OCI-M2 (cell line): ENCODE results near the gene DNAAF8.
"Not testable (repeated sequence)": the region's sequence is repeated elsewhere in the genome, so short reads cannot be mapped to it uniquely, and the experiment has no call there.

Experiments
- DNase-seq: peaks from one replicate; lab custom pipeline; 2025; ENCODE audit not compliant: unreplicated experiment; lab: John Stamatoyannopoulos, UW

The DNAAF8 gene

DNA sequence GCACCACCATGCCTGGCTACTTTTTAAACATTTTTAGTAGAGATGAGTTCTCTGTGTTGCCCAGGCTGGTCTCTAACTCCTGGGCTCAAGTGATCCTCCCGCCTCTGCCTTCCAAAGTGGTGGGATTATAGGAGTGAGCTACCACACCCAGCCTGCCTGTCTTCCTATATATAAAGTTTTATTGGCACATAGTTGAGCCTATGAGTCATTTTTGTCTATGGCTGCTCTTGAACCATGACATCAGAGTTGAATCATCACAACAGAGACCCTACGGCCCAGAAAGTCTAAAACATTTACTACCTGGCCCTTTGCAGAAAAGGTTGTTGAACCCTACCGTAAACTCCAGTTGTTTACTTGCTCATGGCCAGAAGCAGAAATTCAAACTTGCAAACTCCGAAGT lies 45.9 kb downstream of the DNAAF8 start:
- no peak for DNase-seq

- no peak for DNase-seq
Measured at GRCh38 chr16:4783251-4783950, 49.1 kb downstream of the DNAAF8 start.

- DNase-seq = no peak
Measured at GRCh38 chr16:4783951-4784336, 49.6 kb downstream of the DNAAF8 start.

- DNase-seq = not testable (repeated sequence)
Measured at GRCh38 chr16:4784444-4784987, 50.2 kb downstream of the DNAAF8 start.

DNA sequence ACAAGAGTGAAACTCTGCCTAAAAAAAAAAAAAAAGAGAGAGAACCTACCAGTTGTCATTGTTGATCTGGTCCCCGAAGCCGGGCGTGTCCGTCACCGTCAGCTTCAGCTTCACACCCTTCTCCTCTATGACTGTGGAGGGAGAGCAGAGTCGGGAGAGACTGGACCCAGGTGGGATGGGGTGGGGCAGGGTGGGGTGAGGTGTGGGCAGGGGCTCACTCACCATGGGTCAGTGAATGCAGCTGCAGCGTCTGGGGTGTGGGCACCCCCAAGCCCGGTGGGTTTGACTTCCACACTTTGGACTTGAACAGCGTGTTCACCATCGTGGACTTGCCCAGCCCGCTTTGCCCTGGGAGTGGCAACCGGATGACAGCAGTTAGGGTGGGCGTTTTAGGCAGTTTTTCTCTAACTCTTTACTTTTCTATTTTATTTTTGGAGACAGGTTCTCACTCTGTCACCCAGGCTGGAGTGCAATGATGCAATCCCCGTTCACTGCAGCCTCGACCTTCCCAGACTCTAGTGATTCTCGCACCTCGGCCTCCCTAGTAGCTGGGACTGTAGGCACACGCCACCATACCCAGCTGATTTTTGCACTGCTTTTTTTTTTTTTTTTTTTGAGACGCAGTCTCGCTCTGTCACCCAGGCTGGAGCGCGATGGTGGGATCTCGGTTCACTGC lies 51.6 kb downstream of the DNAAF8 start:
- no peak for DNase-seq

DNA sequence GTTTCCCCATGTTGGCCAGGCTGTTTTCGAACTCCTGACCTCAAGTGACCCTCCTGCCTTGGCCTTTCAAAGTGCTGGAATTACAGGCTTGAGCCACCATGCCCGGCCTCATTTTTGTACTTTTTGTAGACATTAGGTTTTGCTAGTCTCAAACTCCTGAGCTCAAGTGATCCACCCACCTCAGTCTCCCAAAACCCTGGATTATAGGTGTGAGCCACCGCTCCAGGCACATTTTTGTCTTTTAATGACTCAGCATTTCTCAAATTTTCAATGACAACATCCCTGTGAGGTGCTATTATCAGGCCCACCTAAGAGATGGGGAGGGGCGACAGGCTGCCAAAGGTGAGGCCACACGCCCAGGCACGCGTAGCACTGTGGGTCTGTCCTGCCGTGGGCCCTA lies 52.7 kb downstream of the DNAAF8 start:
- no peak for DNase-seq

GRCh38 chr16:4787627-4788482 lies 53.5 kb downstream of the DNAAF8 start, which contains the start of gene SEPTIN12:
TSS of gene SEPTIN12 (minus strand) at chr16:4788345. CDS start at chr16:4787645, 700 bp downstream.
- no peak for DNase-seq

DNA sequence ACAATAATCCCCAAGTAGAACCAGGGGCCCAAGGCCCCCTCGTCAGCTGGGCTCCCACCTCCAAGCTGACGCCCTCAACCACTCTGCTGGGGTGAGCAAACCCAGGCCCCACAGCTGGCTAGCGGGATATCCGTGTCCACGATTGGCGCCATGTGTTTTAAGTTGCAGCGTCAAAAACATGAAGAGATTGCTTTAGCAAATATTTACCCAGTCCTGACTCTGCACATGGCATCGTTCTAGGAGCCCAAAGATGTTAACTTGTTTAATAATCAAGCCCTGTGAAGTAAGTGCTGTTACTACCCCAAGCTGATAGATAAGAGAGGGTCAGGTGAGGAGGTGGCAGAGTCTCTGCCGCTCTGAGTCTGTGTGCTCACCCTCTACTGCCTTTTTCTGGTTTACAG lies 54.2 kb downstream of the DNAAF8 start:
- DNase-seq = no peak

GRCh38 chr16:4788910-4789309 lies 54.6 kb downstream of the DNAAF8 start:
- no peak for DNase-seq

DNA sequence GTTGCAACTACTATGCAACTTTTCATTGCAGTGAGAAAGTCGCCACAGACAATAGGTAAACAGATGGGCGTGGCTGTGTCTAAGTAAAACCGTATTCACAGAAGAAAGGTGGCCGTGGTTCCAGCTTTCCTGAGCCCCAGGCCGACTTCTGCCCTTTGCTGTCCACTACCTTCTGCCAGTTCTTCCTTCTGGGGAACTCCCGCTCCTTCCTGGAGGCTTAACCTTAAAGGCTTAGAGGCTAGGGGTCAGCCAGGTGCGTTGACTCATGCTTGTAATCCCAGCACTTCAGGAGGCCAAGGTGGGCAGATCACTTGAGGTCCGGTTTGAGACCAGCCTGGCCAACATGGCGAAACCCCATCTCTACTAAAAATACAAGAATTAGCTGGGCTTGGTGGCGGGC lies 55.9 kb downstream of the DNAAF8 start:
- no peak for DNase-seq

- DNase-seq = no peak
Measured at GRCh38 chr16:4790871-4791270, 56.5 kb downstream of the DNAAF8 start.

DNA sequence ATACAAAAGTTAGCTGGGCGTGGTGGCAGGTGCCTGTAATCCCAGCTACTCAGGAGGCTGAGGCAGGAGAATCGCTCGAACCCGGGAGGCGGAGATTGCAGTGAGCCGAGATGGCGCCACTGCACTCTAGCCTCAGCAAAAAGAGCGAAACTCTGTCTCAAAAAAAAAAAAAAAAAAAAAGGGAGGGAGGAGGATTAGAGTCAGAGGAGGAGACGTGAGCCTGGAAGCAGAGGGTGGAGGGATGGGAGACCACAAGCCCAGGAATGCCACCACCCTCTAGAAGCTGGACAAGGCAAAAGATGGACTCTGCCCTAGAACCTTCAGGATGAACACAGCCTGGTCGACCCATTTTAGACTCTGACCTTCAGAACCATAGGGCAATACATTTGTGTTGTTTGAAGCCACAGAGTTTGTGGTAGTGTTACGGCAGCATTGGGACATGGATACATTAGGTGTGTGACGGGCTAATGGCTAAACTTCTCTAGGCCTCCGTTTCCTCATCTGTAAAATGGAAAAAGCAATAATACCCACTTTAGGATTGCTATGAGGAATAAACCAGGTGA lies 58.7 kb downstream of the DNAAF8 start:
- DNase-seq = no peak

DNA sequence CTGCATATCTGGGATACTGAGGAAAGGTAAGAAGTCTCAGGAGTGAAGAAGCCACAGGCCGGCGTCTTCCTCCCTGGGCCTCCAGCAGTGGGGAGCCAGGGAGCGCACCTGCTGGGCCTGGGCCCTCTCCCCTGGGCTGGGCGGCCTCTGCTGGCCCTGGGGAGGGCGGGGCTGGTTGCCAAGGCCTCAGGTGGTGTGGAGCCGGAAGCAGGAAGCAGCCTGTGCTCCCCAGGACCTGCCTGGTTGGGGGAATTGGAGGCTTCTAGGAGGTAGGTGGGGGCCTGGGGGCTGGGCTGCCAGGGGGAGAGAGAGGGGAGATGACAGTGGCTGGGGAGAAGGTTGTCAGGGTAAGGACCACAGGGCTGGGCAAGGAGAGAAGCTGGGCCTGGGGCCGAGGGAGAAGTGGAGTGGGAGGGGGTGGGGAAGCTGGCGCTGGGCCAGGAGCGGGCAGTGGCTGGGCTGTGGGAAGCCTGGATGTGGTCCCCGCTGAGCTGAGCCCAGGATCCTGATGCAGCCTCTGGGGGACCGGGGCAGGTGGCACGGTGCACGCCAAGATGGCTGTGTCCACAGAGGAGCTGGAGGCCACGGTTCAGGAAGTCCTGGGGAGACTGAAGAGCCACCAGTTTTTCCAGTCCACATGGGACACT lies 61.0 kb downstream of the DNAAF8 start, which contains the start of gene SMIM22:
SMIM22 (plus strand) TSS at position 189 of the 647 bp plus-strand sequence; CDS start at position 555, 366 bp downstream.
- DNase-seq = no peak

GRCh38 chr16:4795828-4796572 lies 61.7 kb downstream of the DNAAF8 start:
- no peak for DNase-seq

DNA sequence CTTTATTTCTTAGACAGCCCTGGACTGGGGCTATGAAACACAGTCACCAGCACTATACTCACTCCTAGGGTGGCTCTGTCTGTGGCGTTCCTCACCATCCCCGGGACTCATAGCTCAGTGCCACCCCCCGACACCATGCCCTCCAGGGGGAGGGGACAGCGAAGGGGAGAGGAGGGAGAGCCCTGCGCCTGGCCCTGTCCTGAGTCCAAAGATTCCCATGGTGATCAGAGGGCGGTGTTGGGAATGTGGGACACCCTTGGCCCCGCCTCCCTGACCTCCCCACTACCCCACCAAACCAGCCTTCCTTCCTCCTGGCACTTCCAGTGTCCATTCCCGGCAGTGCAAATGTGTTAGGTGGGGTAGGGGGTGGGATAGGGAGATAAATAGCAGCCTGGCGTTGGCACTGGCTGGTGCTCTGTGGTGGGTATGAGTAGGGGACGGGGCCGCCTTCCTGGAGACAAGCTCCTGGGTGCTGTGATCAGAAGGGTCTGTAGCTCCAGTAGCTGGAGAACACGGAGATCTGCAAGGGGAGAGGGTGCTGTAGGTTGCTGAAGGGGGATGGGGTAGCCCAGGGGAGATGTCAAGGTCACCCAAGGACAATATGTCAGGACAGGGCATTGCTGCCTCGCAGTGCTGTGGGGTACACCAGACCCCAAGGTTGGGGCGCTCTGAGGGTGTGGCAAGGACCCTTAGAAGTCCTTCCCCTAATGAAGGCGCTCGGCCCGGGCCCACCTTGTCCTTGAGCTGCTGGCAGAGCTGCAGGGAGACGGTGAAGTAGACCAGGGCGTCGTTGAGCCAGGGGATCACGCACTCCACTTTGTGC lies 62.9 kb downstream of the DNAAF8 start:
- DNase-seq = no peak

DNA sequence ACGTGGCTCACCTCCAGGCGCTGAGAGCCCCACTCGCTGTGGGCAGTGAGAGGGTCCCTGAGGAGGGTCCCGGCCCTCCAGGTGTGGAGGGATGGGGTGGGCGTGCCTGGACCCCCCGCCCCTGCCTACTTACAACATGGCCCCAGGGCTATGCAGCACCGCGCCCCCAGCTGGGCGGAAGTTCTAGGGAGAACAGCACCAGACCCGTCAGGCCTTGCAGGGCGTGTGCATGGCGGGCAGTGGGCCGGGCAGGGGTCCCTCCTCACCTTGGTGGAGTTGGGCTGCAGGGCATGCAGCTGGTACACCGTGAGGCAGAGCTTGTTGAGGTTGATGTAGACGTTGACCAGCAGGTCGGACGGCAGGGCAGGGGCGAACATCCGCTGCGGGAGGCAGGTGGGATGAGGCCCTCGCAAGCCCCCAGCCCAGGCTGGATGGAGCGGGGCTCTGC lies 63.5 kb downstream of the DNAAF8 start:
- DNase-seq = no peak

GRCh38 chr16:4798456-4798855 lies 64.1 kb downstream of the DNAAF8 start:
- DNase-seq = no peak
